SK-N-SH (cell line): ENCODE data around the gene PRELID1. TPM values are rescaled to one million over a fixed set of nuclear protein-coding genes. Genes with fewer than 3 reads are reported as not detected.
"Not testable (repeated sequence)": the region's sequence is repeated elsewhere in the genome, so short reads cannot be mapped to it uniquely, and the experiment has no call there.

Experiments used
- CTCF ChIA-PET: fragments of 300-600, 350-600 bp; formaldehyde crosslinking; extraction: SDS; loops from one replicate; lab custom pipeline; 2021; lab: Yijun Ruan, JAX
- POLR2A ChIA-PET: fragments of 350-600 bp; sonication (Branson Sonifier 250); formaldehyde crosslinking; extraction: SDS; loops from one replicate; lab custom pipeline; 2020; ENCODE audit warnings: antibody characterized with exemption, inconsistent platforms; lab: Yijun Ruan, JAX
- DNase-seq: peaks from one replicate; pipeline ENCODE4 v3.0.0; 2012
- H2AFZ ChIP-seq: fragments of 200-600 bp; sonication (generic); 2 replicates; pipeline ENCODE4 v1.8.1; 2016; ENCODE audit warnings: antibody characterized with exemption, mild to moderate bottlenecking, low read depth
- H3F3A ChIP-seq: fragments of 200-600 bp; sonication (generic); replicated peaks from 2 replicates; pipeline ENCODE3; 2016; ENCODE audit warnings: antibody characterized with exemption, mild to moderate bottlenecking; ENCODE audit not compliant: insufficient read depth
- H3K27ac ChIP-seq, 2 experiments: fragments of 200-500 bp in 1 of 2; fragments of 200-600 bp in 1 of 2; sonication (Bioruptor generic) in 1 of 2; sonication (generic), shearing (Covaris generic) in 1 of 2; 2 replicates each; pipeline versions ENCODE4 v1.5.1 to v1.6.1; 2014 to 2016; ENCODE audit warnings: low read depth in 2 of 2, inconsistent platforms in 1 of 2, low read length in 1 of 2, mild to moderate bottlenecking in 1 of 2, mixed read lengths in 1 of 2
- H3K27me3 ChIP-seq: fragments of 200-600 bp; sonication (generic), shearing (Covaris generic); 2 replicates; pipeline ENCODE4 v1.6.1; 2016; ENCODE audit warnings: mixed run types; ENCODE audit not compliant: insufficient read depth
- H3K36me3 ChIP-seq, 2 experiments: fragments of 200-500 bp in 1 of 2; fragments of 200-600 bp in 1 of 2; sonication (Bioruptor generic) in 1 of 2; sonication (generic) in 1 of 2; replicated peaks in 1 of 2; 2 replicates each; pipeline versions ENCODE3 to v1.5.1; 2014 to 2016; ENCODE audit warnings: low read length in 1 of 2, mild to moderate bottlenecking in 1 of 2; ENCODE audit not compliant: insufficient read depth in 2 of 2, control insufficient read depth in 1 of 2
- H3K4me1 ChIP-seq, 2 experiments: fragments of 200-500 bp in 1 of 2; fragments of 200-600 bp in 1 of 2; sonication (Bioruptor generic) in 1 of 2; sonication (generic), shearing (Covaris generic) in 1 of 2; 2 replicates each; pipeline versions ENCODE4 v1.5.1 to v1.6.1; 2014 to 2016; ENCODE audit warnings: low read depth in 1 of 2, low read length in 1 of 2, mixed run types in 1 of 2; ENCODE audit not compliant: insufficient read depth in 2 of 2, control insufficient read depth in 1 of 2
- H3K4me2 ChIP-seq: fragments of 200-600 bp; sonication (generic), shearing (Covaris generic); 2 replicates; pipeline ENCODE4 v1.6.1; 2017; ENCODE audit warnings: mixed run types
- H3K4me3 ChIP-seq, 2 experiments: fragments of 200-500 bp in 1 of 2; fragments of 200-600 bp in 1 of 2; sonication (Bioruptor generic) in 1 of 2; sonication (generic), shearing (Covaris generic) in 1 of 2; 2 replicates each; pipeline versions ENCODE4 v1.5.1 to v1.8.1; 2014 to 2016; ENCODE audit warnings: low read depth in 2 of 2, inconsistent platforms in 1 of 2, low read length in 1 of 2, mild to moderate bottlenecking in 1 of 2, mixed read lengths in 1 of 2, moderate library complexity in 1 of 2
- H3K79me2 ChIP-seq: fragments of 200-600 bp; sonication (generic); 2 replicates; pipeline ENCODE4 v1.8.1; 2017; ENCODE audit warnings: mild to moderate bottlenecking; ENCODE audit not compliant: insufficient read depth
- H3K9ac ChIP-seq: fragments of 200-600 bp; sonication (generic); 2 replicates; pipeline ENCODE4 v1.6.1; 2017; ENCODE audit warnings: mixed run types
- H3K9me2 ChIP-seq: fragments of 200-600 bp; sonication (generic); 2 replicates; pipeline ENCODE4 v1.6.1; 2017; ENCODE audit warnings: mixed run types
- H3K9me3 ChIP-seq: fragments of 200-600 bp; sonication (generic); 2 replicates; pipeline ENCODE4 v1.6.1; 2017; ENCODE audit warnings: mixed run types, mild to moderate bottlenecking, moderate library complexity
- H4K20me1 ChIP-seq: fragments of 200-600 bp; sonication (generic); 2 replicates; pipeline ENCODE4 v1.6.1; 2017; ENCODE audit warnings: mild to moderate bottlenecking, mixed run types; ENCODE audit not compliant: insufficient read depth
- EZH2phosphoT487 ChIP-seq: fragments of 200-600 bp; sonication (generic); IDR thresholded peaks from 2 replicates; pipeline ENCODE4 v1.6.1; 2017; ENCODE audit warnings: low read depth, mixed run types, mild to moderate bottlenecking, antibody characterized with exemption, moderate library complexity, borderline replicate concordance
- FOXJ3 ChIP-seq: sonication (generic); formaldehyde crosslinking; IDR thresholded peaks from 2 replicates; pipeline ENCODE4 v1.5.1; 2020; ENCODE audit warnings: mild to moderate bottlenecking, missing genetic modification reagents
- GATA2 ChIP-seq: sonication (generic); formaldehyde crosslinking; IDR thresholded peaks from 2 replicates; pipeline ENCODE4 v1.5.0; 2020; ENCODE audit warnings: mild to moderate bottlenecking, missing genetic modification reagents
- NFIC ChIP-seq: IDR thresholded peaks from 2 replicates; pipeline ENCODE4 v1.4.0; 2012; ENCODE audit warnings: borderline replicate concordance
- RAD21 ChIP-seq: IDR thresholded peaks from 2 replicates; pipeline ENCODE4 v1.6.1; 2012; ENCODE audit warnings: mild to moderate bottlenecking, low read length
- RXRA ChIP-seq: IDR thresholded peaks from 2 replicates; pipeline ENCODE4 v1.4.0; 2012; ENCODE audit warnings: low read depth, mild to moderate bottlenecking, borderline replicate concordance
- SIN3A ChIP-seq: IDR thresholded peaks from 2 replicates; pipeline ENCODE4 v1.6.1; 2012; ENCODE audit warnings: low read depth, mild to moderate bottlenecking, low read length, moderate library complexity, borderline replicate concordance
- TEAD4 ChIP-seq: IDR thresholded peaks from 2 replicates; pipeline ENCODE4 v1.4.0; 2012; ENCODE audit warnings: mild to moderate bottlenecking, borderline replicate concordance; ENCODE audit not compliant: insufficient read depth
- WGBS: methylation state at CpG from one replicate; pipeline ENCODE4 v1.1.6; 2017; ENCODE audit warnings: low lambda C conversion rate; 5-methylcytosine and 5-hydroxymethylcytosine counted together
- polyA plus RNA-seq, 3 experiments: library from polyadenylated mRNA; depleted of rRNA; stranded (reverse); fragments of >200 nt; gene quantifications; 2 replicates each; pipeline ENCODE4 v1.2.3, GENCODE V29; 2012
- TF ChIP-seq, protein P1 (sequence below): IDR thresholded peaks from 2 replicates; pipeline ENCODE4 v1.4.0; 2012; ENCODE audit warnings: low read depth, borderline replicate concordance
- TF ChIP-seq, protein P2 (sequence below): IDR thresholded peaks from 2 replicates; pipeline ENCODE4; 2012
- TF ChIP-seq, protein P3 (sequence below): fragments of 150-350 bp; IDR thresholded peaks from 2 replicates; pipeline ENCODE4 v1.6.1; 2017; ENCODE audit warnings: antibody characterized with exemption, low read length, low read depth, borderline replicate concordance
- TF ChIP-seq, protein P4 (sequence below): fragments of 200-600 bp; sonication (generic); IDR thresholded peaks from 2 replicates; pipeline ENCODE4 v1.6.1; 2017; ENCODE audit warnings: antibody characterized with exemption, mild to moderate bottlenecking, moderate library complexity

PRELID1 gene
- polyA plus RNA-seq, 1 of the 3 experiments (the other 2 are of a cell fraction) = 344 TPM

DNA sequence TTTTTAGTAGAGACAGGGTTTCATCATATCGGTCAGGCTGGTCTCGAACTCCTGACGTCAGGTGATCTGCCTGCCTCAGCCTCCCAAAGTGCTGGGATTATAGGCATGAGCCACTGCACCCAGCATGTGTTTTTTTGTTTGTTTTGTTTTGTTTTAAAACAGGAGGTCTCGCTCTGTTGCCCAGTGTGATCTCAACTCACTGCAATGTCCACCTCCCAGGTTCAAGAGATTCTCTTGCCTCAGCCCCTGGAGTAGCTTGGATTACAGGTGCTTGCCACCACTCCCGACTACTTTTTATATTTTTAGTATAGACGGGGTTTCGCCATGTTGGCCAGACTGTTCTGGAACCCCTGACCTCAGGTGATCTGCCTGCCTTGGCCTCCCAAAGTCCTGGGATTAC is 44.9 kb upstream of the PRELID1 start:
- DNase-seq, H3K9me2 ChIP-seq, H3K9me3 ChIP-seq, H3K4me2 ChIP-seq, H2AFZ ChIP-seq, H4K20me1 ChIP-seq, H3K27ac ChIP-seq, H3K9ac ChIP-seq, POLR2A ChIA-PET, H3K79me2 ChIP-seq, H3K27me3 ChIP-seq, H3K4me3 ChIP-seq, H3K4me1 ChIP-seq, H3F3A ChIP-seq: not testable (repeated sequence)
- H3K36me3 ChIP-seq = peaks cover 29 to 61% of the 10 kb centered on the region in 2 experiments
- 98% methylated on average over 7 of the region's 7 CpGs for WGBS
- CTCF ChIA-PET = interaction anchor here (0.7 to 0.8 kb wide), 2 partner anchors 10 to 33 kb away, joined by 3 to 4 read pairs; no protein-coding TSS in a partner anchor

DNA sequence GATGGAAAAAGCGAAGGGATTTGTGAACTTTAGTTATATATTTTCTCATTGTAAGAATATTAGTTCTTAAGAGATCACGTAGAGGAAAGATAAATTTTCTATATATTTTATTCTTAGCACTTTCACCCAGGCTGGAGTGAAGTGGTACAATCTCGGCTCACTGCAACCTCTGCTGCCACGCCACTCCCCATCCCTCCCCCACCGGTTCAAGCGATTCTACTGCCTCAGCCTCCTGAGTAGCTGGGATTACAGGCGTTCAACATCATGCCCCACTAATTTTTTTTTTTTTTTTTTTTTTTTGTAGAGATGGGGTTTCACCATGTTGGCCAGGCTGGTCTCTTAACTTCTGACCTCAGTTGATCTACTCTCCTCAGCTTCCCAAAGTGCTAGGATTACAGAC is 42.6 kb upstream of the PRELID1 start:
- TF ChIP-seq, protein P1, sequence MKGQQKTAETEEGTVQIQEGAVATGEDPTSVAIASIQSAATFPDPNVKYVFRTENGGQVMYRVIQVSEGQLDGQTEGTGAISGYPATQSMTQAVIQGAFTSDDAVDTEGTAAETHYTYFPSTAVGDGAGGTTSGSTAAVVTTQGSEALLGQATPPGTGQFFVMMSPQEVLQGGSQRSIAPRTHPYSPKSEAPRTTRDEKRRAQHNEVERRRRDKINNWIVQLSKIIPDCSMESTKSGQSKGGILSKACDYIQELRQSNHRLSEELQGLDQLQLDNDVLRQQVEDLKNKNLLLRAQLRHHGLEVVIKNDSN = no peak
- TF ChIP-seq TEAD4 (no peak), SIN3A (no peak), FOXJ3 (no peak), GATA2 (CRISPR knock-in tag) (no peak), RXRA (no peak), NFIC (no peak), EZH2phosphoT487 (no peak), RAD21 (no peak)
- TF ChIP-seq, protein P2, sequence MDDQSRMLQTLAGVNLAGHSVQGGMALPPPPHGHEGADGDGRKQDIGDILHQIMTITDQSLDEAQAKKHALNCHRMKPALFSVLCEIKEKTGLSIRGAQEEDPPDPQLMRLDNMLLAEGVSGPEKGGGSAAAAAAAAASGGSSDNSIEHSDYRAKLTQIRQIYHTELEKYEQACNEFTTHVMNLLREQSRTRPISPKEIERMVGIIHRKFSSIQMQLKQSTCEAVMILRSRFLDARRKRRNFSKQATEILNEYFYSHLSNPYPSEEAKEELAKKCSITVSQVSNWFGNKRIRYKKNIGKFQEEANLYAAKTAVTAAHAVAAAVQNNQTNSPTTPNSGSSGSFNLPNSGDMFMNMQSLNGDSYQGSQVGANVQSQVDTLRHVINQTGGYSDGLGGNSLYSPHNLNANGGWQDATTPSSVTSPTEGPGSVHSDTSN = no peak
- TF ChIP-seq, protein P3, sequence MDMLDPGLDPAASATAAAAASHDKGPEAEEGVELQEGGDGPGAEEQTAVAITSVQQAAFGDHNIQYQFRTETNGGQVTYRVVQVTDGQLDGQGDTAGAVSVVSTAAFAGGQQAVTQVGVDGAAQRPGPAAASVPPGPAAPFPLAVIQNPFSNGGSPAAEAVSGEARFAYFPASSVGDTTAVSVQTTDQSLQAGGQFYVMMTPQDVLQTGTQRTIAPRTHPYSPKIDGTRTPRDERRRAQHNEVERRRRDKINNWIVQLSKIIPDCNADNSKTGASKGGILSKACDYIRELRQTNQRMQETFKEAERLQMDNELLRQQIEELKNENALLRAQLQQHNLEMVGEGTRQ = no peak
- TF ChIP-seq, protein P4, sequence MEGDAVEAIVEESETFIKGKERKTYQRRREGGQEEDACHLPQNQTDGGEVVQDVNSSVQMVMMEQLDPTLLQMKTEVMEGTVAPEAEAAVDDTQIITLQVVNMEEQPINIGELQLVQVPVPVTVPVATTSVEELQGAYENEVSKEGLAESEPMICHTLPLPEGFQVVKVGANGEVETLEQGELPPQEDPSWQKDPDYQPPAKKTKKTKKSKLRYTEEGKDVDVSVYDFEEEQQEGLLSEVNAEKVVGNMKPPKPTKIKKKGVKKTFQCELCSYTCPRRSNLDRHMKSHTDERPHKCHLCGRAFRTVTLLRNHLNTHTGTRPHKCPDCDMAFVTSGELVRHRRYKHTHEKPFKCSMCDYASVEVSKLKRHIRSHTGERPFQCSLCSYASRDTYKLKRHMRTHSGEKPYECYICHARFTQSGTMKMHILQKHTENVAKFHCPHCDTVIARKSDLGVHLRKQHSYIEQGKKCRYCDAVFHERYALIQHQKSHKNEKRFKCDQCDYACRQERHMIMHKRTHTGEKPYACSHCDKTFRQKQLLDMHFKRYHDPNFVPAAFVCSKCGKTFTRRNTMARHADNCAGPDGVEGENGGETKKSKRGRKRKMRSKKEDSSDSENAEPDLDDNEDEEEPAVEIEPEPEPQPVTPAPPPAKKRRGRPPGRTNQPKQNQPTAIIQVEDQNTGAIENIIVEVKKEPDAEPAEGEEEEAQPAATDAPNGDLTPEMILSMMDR = no peak
- no peak overlapping the region for H3K27ac ChIP-seq
- peaks cover 44 to 68% of the 10 kb centered on the region in 2 experiments for H3K36me3 ChIP-seq

More for the DNA sequence above, 42.6 kb upstream of the PRELID1 start:
- Histone ChIP-seq H3K9me3 (no peaks in the 10 kb centered on the region), H4K20me1 (no peaks in the 10 kb centered on the region), H3K4me2 (no peak overlapping the region), H3K79me2 (no peaks in the 10 kb centered on the region), H3K9me2 (no peaks in the 10 kb centered on the region), H3K9ac (no peak overlapping the region), H3F3A (no peaks in the 10 kb centered on the region), H3K4me1 (no peaks in the 10 kb centered on the region), H2AFZ (no peak overlapping the region), H3K27me3 (no peaks in the 10 kb centered on the region), H3K4me3 (no peak overlapping the region)
- WGBS = 95% methylated on average over 7 of the region's 7 CpGs
- POLR2A ChIA-PET = no interaction called here
- DNase-seq = no peak
- CTCF ChIA-PET = no interaction called here
